Testis (tissue), 3 donors: Measurements from ENCODE around the gene EPB41L2. TPM values are rescaled to one million over a fixed set of nuclear protein-coding genes. Genes with fewer than 3 reads are reported as not detected.
"Not testable (repeated sequence)": the region's sequence is repeated elsewhere in the genome, so short reads cannot be mapped to it uniquely, and the experiment has no call there.

ENCODE experiments used
- DNase-seq: peaks from one replicate; pipeline ENCODE4 v3.0.0-alpha.2; 2019
- H3K27ac ChIP-seq, 2 donors: fragments of 200-600 bp; sonication (generic); one replicate each; pipeline ENCODE4 v1.5.1; 2019
- H3K27me3 ChIP-seq: fragments of 200-600 bp; sonication (generic); one replicate; pipeline ENCODE4 v1.5.1; 2019
- H3K36me3 ChIP-seq: fragments of 200-600 bp; sonication (generic); one replicate; pipeline ENCODE4 v1.5.1; 2017; ENCODE audit warnings: low read depth; ENCODE audit errors: missing control alignments
- H3K4me1 ChIP-seq: fragments of 200-600 bp; sonication (generic); one replicate; pipeline ENCODE4 v1.5.1; 2019
- H3K4me3 ChIP-seq, 2 donors: fragments of 200-600 bp; sonication (generic); one replicate each; pipeline ENCODE4 v1.5.1; 2017 to 2019
- H3K9me3 ChIP-seq: fragments of 200-600 bp; sonication (generic); one replicate; pipeline ENCODE4 v1.5.1; 2017
- CTCF ChIP-seq, 3 experiments: fragments of 450-650 bp in 2 of 3; fragments of 200-600 bp in 1 of 3; sonication (generic) in 1 of 3; IDR thresholded peaks; one replicate each; pipeline ENCODE4 v1.5.1; 2016 to 2019; ENCODE audit warnings: antibody characterized with exemption in 3 of 3, mild to moderate bottlenecking in 2 of 3, moderate library complexity in 1 of 3
- POLR2A ChIP-seq: fragments of 450-650 bp; IDR thresholded peaks from one replicate; pipeline ENCODE4 v1.6.1; 2017; ENCODE audit warnings: antibody characterized with exemption, mild to moderate bottlenecking, moderate library complexity
- WGBS, 2 donors: methylation state at CpG; one replicate each; pipeline ENCODE4 v1.1.5; 2018; 5-methylcytosine and 5-hydroxymethylcytosine counted together
- intact Hi-C: fragments of 100-400 bp; cut with DNase I; formaldehyde crosslinking; loops from one replicate; pipeline ENCODE4 v1.15.1; 2023; ENCODE audit warnings: low total_unique reads
- polyA plus RNA-seq: library from polyadenylated mRNA; stranded (reverse); fragments of 350-450 nt; fragmentation: Illumina TruSeq; extraction: RNeasy Lipid Tissue Mini Kit (QIAGEN cat#74804); gene quantifications from one replicate; pipeline ENCODE4 v1.2.3, GENCODE V29; 2014; ENCODE audit warnings: low read depth, low replicate concordance; ENCODE audit not compliant: insufficient read depth
- total RNA-seq, 2 donors: library from RNA; depleted of rRNA; stranded (reverse); fragments of >200 nt; gene quantifications; one replicate each; pipeline ENCODE4 v1.2.3, GENCODE V29; 2016

The EPB41L2 gene
- total and polyA plus RNA-seq, 3 donors from 2014 or later: 131 to 206 (median 139) TPM

- peak overlapping the region; percentile 2 to 60 for H3K27ac ChIP-seq
- DNase-seq: peak; percentile 62
Measured at GRCh38 chr6:130943738-130944137, 119.3 kb downstream of the EPB41L2 start.

GRCh38 chr6:130942752-130943151 lies 120.3 kb downstream of the EPB41L2 start:
- H3K9me3 ChIP-seq, H3K36me3 ChIP-seq, H3K27me3 ChIP-seq, DNase-seq, H3K4me3 ChIP-seq, intact Hi-C loops: not testable (repeated sequence)
- Histone ChIP-seq H3K27ac (peak overlapping the region; percentile 2 to 60), H3K4me1 (peaks cover 31% of the 10 kb centered on the region)
- WGBS, 2 donors: 91 to 97% methylated on average over 3 of the region's 3 CpGs

More at GRCh38 chr6:130943738-130944137, 119.3 kb downstream of the EPB41L2 start:
- no peaks in the 10 kb centered on the region for H3K27me3 ChIP-seq
- H3K9me3 ChIP-seq: no peaks in the 10 kb centered on the region
- H3K4me1 ChIP-seq: peaks cover 23% of the 10 kb centered on the region
- H3K36me3 ChIP-seq: no peaks in the 10 kb centered on the region
- no peak overlapping the region for H3K4me3 ChIP-seq
- WGBS, 2 donors: 66 to 73% methylated on average over 4 of the region's 4 CpGs
- no peak for TF ChIP-seq POLR2A
- intact Hi-C loops: no loop called here

GRCh38 chr6:130937942-130938604 lies 125.0 kb downstream of the EPB41L2 start:
- intact Hi-C loops: no loop called here
- Histone ChIP-seq H3K4me1 (peaks cover 30% of the 10 kb centered on the region), H3K27ac (peak overlapping the region; percentile 37 to 62), H3K27me3 (no peaks in the 10 kb centered on the region), H3K4me3 (no peak overlapping the region), H3K9me3 (no peaks in the 10 kb centered on the region), H3K36me3 (no peaks in the 10 kb centered on the region)
- no peak for TF ChIP-seq POLR2A
- TF ChIP-seq CTCF (IDR thresholded peaks at IDR 0.05): no peak
- WGBS, 2 donors: 71 to 81% methylated on average over 4 of the region's 4 CpGs
- DNase-seq: peak; percentile 47

GRCh38 chr6:130936933-130937332 lies 126.1 kb downstream of the EPB41L2 start:
- WGBS, 2 donors: 77 to 89% methylated on average over 5 of the region's 5 CpGs
- peaks cover 30% of the 10 kb centered on the region for H3K4me1 ChIP-seq
- no peaks in the 10 kb centered on the region for H3K9me3 ChIP-seq
- TF ChIP-seq CTCF (IDR thresholded peaks at IDR 0.05) (no peak), POLR2A (no peak)
- no peak for DNase-seq
- H3K27ac ChIP-seq: peak overlapping the region in 1 of 2 donors; percentile 37
- no peaks in the 10 kb centered on the region for H3K27me3 ChIP-seq
- no peak overlapping the region for H3K4me3 ChIP-seq
- no peaks in the 10 kb centered on the region for H3K36me3 ChIP-seq
- intact Hi-C loops: no loop called here

GRCh38 chr6:130935978-130936377 lies 127.1 kb downstream of the EPB41L2 start:
- peaks cover 30% of the 10 kb centered on the region for H3K4me1 ChIP-seq
- H3K9me3 ChIP-seq: no peaks in the 10 kb centered on the region
- TF ChIP-seq POLR2A (no peak), CTCF (IDR thresholded peaks at IDR 0.05) (no peak)
- no peak overlapping the region for H3K4me3 ChIP-seq
- H3K36me3 ChIP-seq: no peaks in the 10 kb centered on the region
- DNase-seq: no peak
- intact Hi-C loops: no loop called here
- no peaks in the 10 kb centered on the region for H3K27me3 ChIP-seq
- no peak overlapping the region for H3K27ac ChIP-seq
